Peyer's patch (tissue), 4 donors: ENCODE results near the gene JUP. TPM values are rescaled to one million over a fixed set of nuclear protein-coding genes. Genes with fewer than 3 reads are reported as not detected.

ENCODE experiments used
- DNase-seq, 3 donors: peaks; one replicate each; pipeline ENCODE4 v3.0.0-alpha.2; 2017 to 2019
- H3K27ac ChIP-seq, 4 donors: fragments of 200-600 bp; sonication (generic); one replicate each; pipeline ENCODE4 v1.5.1; 2016 to 2019
- H3K27me3 ChIP-seq, 2 donors: fragments of 200-600 bp; sonication (generic); one replicate each; pipeline ENCODE4 v1.5.1; 2019
- H3K36me3 ChIP-seq, 3 donors: fragments of 200-600 bp; sonication (generic); one replicate each; pipeline ENCODE4 v1.5.1; 2016 to 2019
- H3K4me1 ChIP-seq, 4 donors: fragments of 200-600 bp; sonication (generic); one replicate each; pipeline ENCODE4 v1.5.1; 2016 to 2019
- H3K4me3 ChIP-seq, 4 donors: fragments of 200-600 bp; sonication (generic); 1 replicate in 3 of 4; 2 replicates in 1 of 4; pipeline ENCODE4 v1.5.1; 2016 to 2019; ENCODE audit warnings: mild to moderate bottlenecking in 1 of 4
- H3K9me3 ChIP-seq, 4 donors: fragments of 200-600 bp; sonication (generic); one replicate each; pipeline ENCODE4 v1.5.1; 2016 to 2019; ENCODE audit warnings: mild to moderate bottlenecking in 1 of 4
- POLR2A ChIP-seq, 2 donors: fragments of 450-650 bp; IDR thresholded peaks; one replicate each; pipeline ENCODE4 v1.5.1; 2017; ENCODE audit warnings: antibody characterized with exemption in 2 of 2, mild to moderate bottlenecking in 2 of 2, moderate library complexity in 2 of 2
- total RNA-seq, 4 donors: library from RNA; depleted of rRNA; stranded (reverse); fragments of >200 nt; gene quantifications; one replicate each; pipeline ENCODE4 v1.1.0, GENCODE V29; 2016
- TF ChIP-seq, protein P1 (sequence below), 6 experiments: fragments of 450-650 bp in 4 of 6; fragments of 200-600 bp in 2 of 6; sonication (generic) in 1 of 6; IDR thresholded peaks; one replicate each; pipeline ENCODE4 v1.5.1; 2017 to 2019; ENCODE audit warnings: antibody characterized with exemption in 6 of 6, mild to moderate bottlenecking in 3 of 6, moderate library complexity in 1 of 6

JUP gene
- total RNA-seq, 4 donors from 2014 or later: 229 to 585 (median 505) TPM

GRCh38 chr17:41823580-41823979 is 37.1 kb upstream of the JUP start:
- DNase-seq: no peak

DNA sequence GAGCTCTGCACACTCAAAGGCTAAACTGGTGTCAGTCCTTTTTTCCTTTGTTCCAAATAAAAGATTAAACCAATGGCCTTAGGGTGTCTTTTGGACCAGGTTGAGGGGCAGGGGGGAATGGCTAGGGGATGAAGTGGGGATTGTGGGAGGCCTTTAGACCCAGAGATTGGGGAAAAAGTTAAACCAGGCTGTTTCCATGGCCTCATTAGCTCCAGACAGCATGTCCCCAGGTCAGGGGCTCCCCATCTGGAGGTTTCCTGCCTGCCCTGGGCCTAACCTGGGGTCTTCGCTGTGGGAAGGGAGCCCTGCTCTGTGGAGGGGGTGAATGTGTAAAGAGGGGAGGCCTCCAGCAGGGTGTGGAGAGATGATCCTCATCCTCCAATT is 36.6 kb upstream of the JUP start:
- H3K4me1 ChIP-seq: no peaks in the 10 kb centered on the region
- no peak overlapping the region for H3K27ac ChIP-seq
- no peaks in the 10 kb centered on the region for H3K27me3 ChIP-seq
- TF ChIP-seq, protein P1, sequence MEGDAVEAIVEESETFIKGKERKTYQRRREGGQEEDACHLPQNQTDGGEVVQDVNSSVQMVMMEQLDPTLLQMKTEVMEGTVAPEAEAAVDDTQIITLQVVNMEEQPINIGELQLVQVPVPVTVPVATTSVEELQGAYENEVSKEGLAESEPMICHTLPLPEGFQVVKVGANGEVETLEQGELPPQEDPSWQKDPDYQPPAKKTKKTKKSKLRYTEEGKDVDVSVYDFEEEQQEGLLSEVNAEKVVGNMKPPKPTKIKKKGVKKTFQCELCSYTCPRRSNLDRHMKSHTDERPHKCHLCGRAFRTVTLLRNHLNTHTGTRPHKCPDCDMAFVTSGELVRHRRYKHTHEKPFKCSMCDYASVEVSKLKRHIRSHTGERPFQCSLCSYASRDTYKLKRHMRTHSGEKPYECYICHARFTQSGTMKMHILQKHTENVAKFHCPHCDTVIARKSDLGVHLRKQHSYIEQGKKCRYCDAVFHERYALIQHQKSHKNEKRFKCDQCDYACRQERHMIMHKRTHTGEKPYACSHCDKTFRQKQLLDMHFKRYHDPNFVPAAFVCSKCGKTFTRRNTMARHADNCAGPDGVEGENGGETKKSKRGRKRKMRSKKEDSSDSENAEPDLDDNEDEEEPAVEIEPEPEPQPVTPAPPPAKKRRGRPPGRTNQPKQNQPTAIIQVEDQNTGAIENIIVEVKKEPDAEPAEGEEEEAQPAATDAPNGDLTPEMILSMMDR (IDR thresholded peaks at IDR 0.05): no peak
- TF ChIP-seq POLR2A (IDR thresholded peaks at IDR 0.05): no peak
- H3K36me3 ChIP-seq: no peaks in the 10 kb centered on the region
- no peak for DNase-seq
- no peak overlapping the region for H3K4me3 ChIP-seq
- no peaks in the 10 kb centered on the region for H3K9me3 ChIP-seq

More at GRCh38 chr17:41823580-41823979, 37.1 kb upstream of the JUP start:
- Histone ChIP-seq H3K4me3 (no peak overlapping the region), H3K36me3 (peaks cover 0 to 2% (median 0%) of the 10 kb centered on the region in 3 donors), H3K27ac (no peak overlapping the region), H3K9me3 (no peaks in the 10 kb centered on the region), H3K27me3 (no peaks in the 10 kb centered on the region), H3K4me1 (no peaks in the 10 kb centered on the region)
- TF ChIP-seq, protein P1 (IDR thresholded peaks at IDR 0.05): no peak
- no peak for TF ChIP-seq POLR2A (IDR thresholded peaks at IDR 0.05)

GRCh38 chr17:41822216-41823140 is 36.0 kb upstream of the JUP start:
- H3K27me3 ChIP-seq: no peaks in the 10 kb centered on the region
- no peak overlapping the region for H3K27ac ChIP-seq
- H3K36me3 ChIP-seq: no peaks in the 10 kb centered on the region
- TF ChIP-seq POLR2A (IDR thresholded peaks at IDR 0.05): no peak
- TF ChIP-seq, protein P1 (IDR thresholded peaks at IDR 0.05): no peak
- H3K4me1 ChIP-seq: no peaks in the 10 kb centered on the region
- no peak for DNase-seq
- H3K4me3 ChIP-seq: no peak overlapping the region
- H3K9me3 ChIP-seq: no peaks in the 10 kb centered on the region

- no peaks in the 10 kb centered on the region for H3K4me1 ChIP-seq
- no peaks in the 10 kb centered on the region for H3K9me3 ChIP-seq
- no peak overlapping the region for H3K27ac ChIP-seq
- TF ChIP-seq, protein P1 (IDR thresholded peaks at IDR 0.05): no peak
- TF ChIP-seq POLR2A (IDR thresholded peaks at IDR 0.05): no peak
- no peak overlapping the region for H3K4me3 ChIP-seq
- H3K27me3 ChIP-seq: no peaks in the 10 kb centered on the region
- no peaks in the 10 kb centered on the region for H3K36me3 ChIP-seq
- DNase-seq: no peak
Measured at GRCh38 chr17:41821776-41822175, 35.3 kb upstream of the JUP start.

DNA sequence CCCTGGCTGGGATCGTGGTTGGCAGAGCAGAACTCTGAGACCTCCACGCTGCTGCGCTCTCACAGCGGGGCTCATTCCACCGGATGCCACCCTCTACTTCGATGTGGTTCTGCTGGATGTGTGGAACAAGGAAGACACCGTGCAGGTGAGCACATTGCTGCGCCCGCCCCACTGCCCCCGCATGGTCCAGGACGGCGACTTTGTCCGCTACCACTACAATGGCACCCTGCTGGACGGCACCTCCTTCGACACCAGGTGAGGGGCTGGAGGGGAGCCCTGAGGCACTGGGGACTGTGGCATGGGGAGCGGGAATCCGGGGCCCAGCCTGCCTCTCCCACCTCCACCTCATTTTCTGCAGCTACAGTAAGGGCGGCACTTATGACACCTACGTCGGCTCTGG is 31.5 kb upstream of the JUP start:
- no peak overlapping the region for H3K4me3 ChIP-seq
- TF ChIP-seq, protein P1 (IDR thresholded peaks at IDR 0.05): no peak
- TF ChIP-seq POLR2A (IDR thresholded peaks at IDR 0.05): no peak
- H3K27ac ChIP-seq: no peak overlapping the region
- H3K9me3 ChIP-seq: no peaks in the 10 kb centered on the region
- H3K36me3 ChIP-seq: no peaks in the 10 kb centered on the region
- H3K4me1 ChIP-seq: peaks cover 0 to 12% (median 0%) of the 10 kb centered on the region in 4 donors
- H3K27me3 ChIP-seq: no peaks in the 10 kb centered on the region
- no peak for DNase-seq
